Activated CD4-positive, alpha-beta memory T cell treated with anti-CD3 and anti-CD28 coated beads for 36 hours (primary cell): Measurements from ENCODE around the gene CUBN. TPM values are rescaled to one million over a fixed set of nuclear protein-coding genes. Genes with fewer than 3 reads are reported as not detected.

Experiments used
- CTCF ChIA-PET: fragments of 350-600 bp; sonication (Branson Sonifier 250); formaldehyde crosslinking; loops from one replicate; lab custom pipeline; 2021; ENCODE audit warnings: antibody characterized with exemption, inconsistent platforms; lab: Charles Lee
- POLR2A ChIA-PET: fragments of 350-600 bp; sonication (Branson Sonifier 250); formaldehyde crosslinking; loops from one replicate; lab custom pipeline; 2021; ENCODE audit warnings: antibody characterized with exemption; lab: Charles Lee
- DNase-seq: peaks from one replicate; pipeline ENCODE4 v3.0.0-alpha.2; 2020
- H3K27ac Mint-ChIP-seq: one replicate; pipeline ENCODE4 v1.8.0; 2021; ENCODE audit warnings: mixed read lengths
- H3K27me3 Mint-ChIP-seq: one replicate; pipeline ENCODE4 v1.8.0; 2021; ENCODE audit warnings: mixed read lengths
- H3K36me3 Mint-ChIP-seq: one replicate; pipeline ENCODE4 v1.8.0; 2021; ENCODE audit warnings: mixed read lengths
- H3K4me1 Mint-ChIP-seq: one replicate; pipeline ENCODE4 v1.8.0; 2021; ENCODE audit warnings: low read depth, mixed read lengths
- H3K4me3 Mint-ChIP-seq: one replicate; pipeline ENCODE4 v1.8.0; 2021; ENCODE audit warnings: mild to moderate bottlenecking, mixed read lengths
- H3K9me3 Mint-ChIP-seq: one replicate; pipeline ENCODE4 v1.8.0; 2021; ENCODE audit warnings: mixed read lengths
- intact Hi-C: fragments of 100-400 bp; cut with micrococcal nuclease; formaldehyde crosslinking; loops from one replicate; pipeline ENCODE4 v1.15.1; 2023
- total RNA-seq, 2 experiments: library from RNA; stranded (reverse); gene quantifications; one replicate each; pipeline ENCODE4 v1.2.3, GENCODE V29; 2021

The CUBN gene
- total RNA-seq = under 1 TPM; 0.24 to 0.31 TPM

DNA sequence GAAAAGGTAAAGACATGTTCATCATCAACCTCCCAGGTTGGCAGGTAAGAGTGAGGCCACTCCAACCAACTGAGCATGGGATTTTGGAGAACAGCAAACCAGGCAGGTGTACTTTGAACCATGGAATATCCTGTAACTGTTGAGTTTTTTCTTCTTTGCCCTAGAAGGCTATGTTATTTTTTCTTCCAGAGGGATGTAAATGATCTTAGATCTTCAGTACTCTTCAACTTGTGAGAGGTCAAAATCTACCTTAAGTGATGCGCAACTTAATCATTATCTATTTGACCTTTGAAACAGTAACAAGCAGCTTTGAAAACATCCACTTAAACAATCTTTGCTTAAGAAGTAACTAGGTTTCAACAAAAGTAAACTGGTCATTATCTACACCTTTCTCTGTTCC, at the start of gene CUBN:
Gene CUBN (minus strand): TSS at position 71 of the 400 bp plus-strand sequence. CDS start 46 bp downstream, at position 25.
- intact Hi-C loops = no loop called here
- POLR2A ChIA-PET = no interaction called here
- CTCF ChIA-PET = no interaction called here
- H3K27me3 Mint-ChIP-seq = no peaks in the 10 kb centered on the region
- no peak for DNase-seq
- H3K4me1 Mint-ChIP-seq = no peaks in the 10 kb centered on the region
- no peaks in the 10 kb centered on the region for H3K36me3 Mint-ChIP-seq
- H3K9me3 Mint-ChIP-seq = no peaks in the 10 kb centered on the region
- no peak within 1 kb of the TSS for H3K4me3 Mint-ChIP-seq
- H3K27ac Mint-ChIP-seq = no peak within 1 kb of the TSS

DNA sequence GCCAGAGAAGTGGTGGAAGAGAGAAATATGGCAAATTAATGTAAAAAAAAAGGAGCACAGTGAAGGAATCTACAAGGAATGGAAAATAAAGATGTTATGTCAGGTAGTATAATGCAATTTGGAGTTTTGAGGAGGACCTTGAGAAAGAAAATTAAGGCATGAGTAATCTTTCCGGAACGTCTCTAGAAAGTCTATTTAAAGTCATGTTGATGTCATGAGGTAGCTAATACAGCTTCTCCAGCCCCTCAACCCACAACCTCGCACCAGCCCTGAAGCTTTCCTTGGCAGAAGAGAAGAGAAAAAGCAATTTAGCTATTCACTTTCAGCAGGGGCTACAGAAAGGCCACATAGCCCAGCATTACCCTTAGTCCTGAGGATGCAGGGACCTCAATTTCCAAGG, 49.4 kb upstream of the CUBN start:
- no peak for DNase-seq
- no peaks in the 10 kb centered on the region for H3K36me3 Mint-ChIP-seq
- intact Hi-C loops = loop anchor here (5.0 kb wide), 1 partner anchor 337 kb away; no protein-coding TSS in a partner anchor
- peaks cover 6% of the 10 kb centered on the region for H3K4me1 Mint-ChIP-seq
- CTCF ChIA-PET = interaction anchor here (0.6 to 1.4 kb wide), 2 partner anchors 53 to 350 kb away, joined by 3 read pairs; no protein-coding TSS in a partner anchor
- POLR2A ChIA-PET = no interaction called here
- no peak overlapping the region for H3K4me3 Mint-ChIP-seq
- no peaks in the 10 kb centered on the region for H3K9me3 Mint-ChIP-seq
- no peak overlapping the region for H3K27ac Mint-ChIP-seq
- no peaks in the 10 kb centered on the region for H3K27me3 Mint-ChIP-seq

DNA sequence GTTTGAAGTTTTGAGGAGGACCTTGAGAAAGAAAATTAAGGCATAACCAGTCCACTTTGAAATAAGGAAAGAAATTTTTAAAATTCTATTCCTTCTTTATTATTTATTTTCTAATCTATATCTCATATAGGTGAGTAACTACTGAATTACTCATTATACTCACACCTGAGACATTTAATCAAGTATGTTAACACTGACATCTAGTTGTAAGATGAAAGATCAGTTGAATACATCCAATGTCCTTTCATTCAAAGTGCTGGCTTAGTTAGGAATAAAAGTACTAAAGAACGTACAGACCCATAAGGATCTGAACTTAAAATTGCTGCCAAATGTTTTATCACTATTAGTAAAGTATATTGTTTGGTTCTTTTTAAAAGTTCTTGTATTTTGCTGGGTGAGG, 48.4 kb upstream of the CUBN start:
- no peak for DNase-seq
- Mint-ChIP-seq H3K4me3 (no peak overlapping the region), H3K4me1 (peaks cover 6% of the 10 kb centered on the region), H3K27me3 (no peaks in the 10 kb centered on the region), H3K9me3 (no peaks in the 10 kb centered on the region), H3K27ac (no peak overlapping the region), H3K36me3 (peaks cover 1% of the 10 kb centered on the region)
- CTCF ChIA-PET = no interaction called here
- intact Hi-C loops = loop anchor here (5.0 kb wide), 1 partner anchor 336 kb away; no protein-coding TSS in a partner anchor
- POLR2A ChIA-PET = no interaction called here

DNA sequence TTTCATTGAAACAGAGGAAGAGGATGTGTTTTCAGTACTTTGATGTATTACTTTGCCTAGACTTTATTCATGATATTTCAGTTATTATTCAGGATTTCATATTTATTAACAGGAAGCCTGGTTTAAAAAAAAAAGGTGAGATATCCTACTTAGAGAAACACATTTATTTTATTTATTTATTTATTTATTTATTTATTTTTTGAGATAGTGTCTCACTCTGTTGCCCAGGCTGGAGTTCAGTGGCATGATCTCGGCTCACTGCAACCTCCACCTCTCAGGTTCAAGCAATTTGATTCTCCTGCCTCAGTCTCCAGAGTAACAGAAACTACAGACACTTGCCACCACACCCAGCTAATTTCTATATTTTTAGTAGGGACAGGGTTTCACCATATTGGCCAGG, 47.4 kb upstream of the CUBN start:
- ChIA-PET POLR2A (no interaction called here), CTCF (no interaction called here)
- no peak overlapping the region for H3K27ac Mint-ChIP-seq
- H3K27me3 Mint-ChIP-seq = no peaks in the 10 kb centered on the region
- peaks cover 1% of the 10 kb centered on the region for H3K36me3 Mint-ChIP-seq
- H3K9me3 Mint-ChIP-seq = no peaks in the 10 kb centered on the region
- H3K4me1 Mint-ChIP-seq = peaks cover 6% of the 10 kb centered on the region
- no peak overlapping the region for H3K4me3 Mint-ChIP-seq
- intact Hi-C loops = loop anchor here (5.0 kb wide), 1 partner anchor 335 kb away; no protein-coding TSS in a partner anchor
- no peak for DNase-seq

DNA sequence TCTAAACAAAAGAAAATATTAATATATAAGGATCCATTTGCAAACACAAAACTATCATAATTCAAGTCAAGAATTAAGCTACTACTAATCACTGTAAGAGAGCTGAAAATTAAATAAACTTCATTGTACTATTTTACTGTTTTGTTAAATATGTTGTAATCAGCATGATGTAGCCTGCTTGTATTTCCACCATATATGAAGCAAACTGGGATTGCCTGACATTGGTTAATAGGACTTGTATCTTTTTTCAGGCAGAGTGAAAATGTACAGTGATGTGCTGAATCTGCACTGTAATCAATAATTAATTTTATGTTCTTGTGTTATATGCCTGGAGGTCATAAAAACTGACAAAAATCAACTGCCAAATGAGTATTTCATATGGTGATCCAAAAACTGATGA, 46.5 kb upstream of the CUBN start:
- H3K9me3 Mint-ChIP-seq = no peaks in the 10 kb centered on the region
- ChIA-PET POLR2A (interaction anchor here (0.6 kb wide), 1 partner anchor 1363 kb away, joined by 3 read pairs; no protein-coding TSS in a partner anchor), CTCF (no interaction called here)
- no peak overlapping the region for H3K27ac Mint-ChIP-seq
- H3K4me3 Mint-ChIP-seq = no peak overlapping the region
- H3K27me3 Mint-ChIP-seq = no peaks in the 10 kb centered on the region
- peaks cover 6% of the 10 kb centered on the region for H3K4me1 Mint-ChIP-seq
- intact Hi-C loops = loop anchor here (5.0 kb wide), 1 partner anchor 334 kb away; no protein-coding TSS in a partner anchor
- DNase-seq = no peak
- peaks cover 1% of the 10 kb centered on the region for H3K36me3 Mint-ChIP-seq

DNA sequence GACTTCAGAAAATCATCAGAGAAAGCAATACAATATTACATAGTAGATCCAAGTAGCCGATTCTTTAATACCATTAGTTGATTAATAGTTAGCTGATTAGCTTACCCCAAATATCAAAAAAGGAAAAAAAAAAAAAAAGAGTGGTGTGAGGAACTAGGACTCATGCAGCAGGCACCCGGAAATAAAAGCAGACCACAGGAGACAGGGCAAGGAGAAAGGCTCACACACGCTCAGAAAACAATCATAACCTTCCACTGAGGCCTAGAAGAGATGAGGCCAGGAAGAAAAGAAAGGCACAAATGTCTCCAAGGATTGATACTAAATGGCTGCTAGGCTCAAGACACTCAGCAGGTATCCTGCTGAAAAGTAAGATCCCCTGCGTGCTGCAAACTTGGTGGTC, 45.9 kb upstream of the CUBN start:
- H3K4me1 Mint-ChIP-seq = peaks cover 6% of the 10 kb centered on the region
- intact Hi-C loops = loop anchor here (5.0 kb wide), 1 partner anchor 333 kb away; no protein-coding TSS in a partner anchor
- ChIA-PET POLR2A (interaction anchor here (0.6 kb wide), 1 partner anchor 1362 kb away, joined by 3 read pairs; no protein-coding TSS in a partner anchor), CTCF (no interaction called here)
- H3K27me3 Mint-ChIP-seq = no peaks in the 10 kb centered on the region
- H3K27ac Mint-ChIP-seq = peak overlapping the region; percentile 28
- DNase-seq = no peak
- no peaks in the 10 kb centered on the region for H3K9me3 Mint-ChIP-seq
- peaks cover 1% of the 10 kb centered on the region for H3K36me3 Mint-ChIP-seq
- H3K4me3 Mint-ChIP-seq = peak overlapping the region; percentile 13

DNA sequence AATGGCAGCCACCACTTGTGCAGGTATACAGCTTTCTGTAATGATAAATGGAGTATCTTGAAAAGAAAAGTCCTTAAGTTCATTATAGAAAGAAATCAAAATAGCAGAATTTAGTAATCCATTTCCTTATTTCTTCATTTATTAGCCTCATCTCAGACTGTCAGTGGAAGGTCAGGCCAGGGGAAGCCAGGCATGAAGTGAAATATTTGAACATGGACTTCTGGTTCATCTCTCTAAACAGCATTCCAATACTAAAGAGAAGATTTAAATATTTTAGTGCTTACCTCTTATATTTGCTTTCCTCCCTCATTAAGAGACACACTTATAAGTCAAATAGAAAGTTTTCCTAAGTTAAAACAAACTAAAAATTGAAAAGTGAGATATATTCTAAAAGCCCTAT, 45.0 kb upstream of the CUBN start:
- ChIA-PET POLR2A (no interaction called here), CTCF (no interaction called here)
- peaks cover 1% of the 10 kb centered on the region for H3K36me3 Mint-ChIP-seq
- DNase-seq = no peak
- H3K9me3 Mint-ChIP-seq = no peaks in the 10 kb centered on the region
- H3K27me3 Mint-ChIP-seq = no peaks in the 10 kb centered on the region
- H3K27ac Mint-ChIP-seq = no peak overlapping the region
- intact Hi-C loops = loop anchor here (5.0 kb wide), 1 partner anchor 332 kb away; no protein-coding TSS in a partner anchor
- no peak overlapping the region for H3K4me3 Mint-ChIP-seq
- peaks cover 6% of the 10 kb centered on the region for H3K4me1 Mint-ChIP-seq

DNA sequence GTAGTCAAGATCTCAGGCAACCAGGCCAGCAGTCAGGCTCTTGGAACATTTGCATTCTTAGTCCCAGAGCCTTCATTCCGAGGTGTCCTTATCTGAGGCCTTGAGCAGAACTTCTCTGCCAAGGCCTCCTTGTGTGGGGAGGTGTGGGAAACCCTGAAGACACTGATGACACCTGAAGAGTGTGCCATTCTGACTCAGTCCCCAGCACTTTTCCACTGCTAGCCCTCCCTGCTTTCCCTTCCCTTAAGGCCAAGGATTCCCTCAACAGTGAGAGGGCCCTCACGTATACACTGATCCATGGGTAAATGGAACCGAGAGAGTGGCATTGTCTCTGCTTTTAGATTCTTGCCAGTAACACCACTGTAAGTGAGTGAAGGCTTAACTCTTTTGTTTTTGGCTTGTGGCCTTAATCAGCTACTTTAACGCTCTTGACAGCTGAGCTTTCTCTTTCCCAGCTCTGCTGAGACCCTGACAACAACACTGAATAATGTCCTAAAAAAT, 41.6 kb upstream of the CUBN start:
- Mint-ChIP-seq H3K4me3 (no peak overlapping the region), H3K4me1 (peaks cover 6% of the 10 kb centered on the region), H3K9me3 (no peaks in the 10 kb centered on the region), H3K36me3 (peaks cover 1% of the 10 kb centered on the region), H3K27me3 (no peaks in the 10 kb centered on the region), H3K27ac (no peak overlapping the region)
- ChIA-PET CTCF (no interaction called here), POLR2A (no interaction called here)
- DNase-seq = no peak
- intact Hi-C loops = no loop called here

DNA sequence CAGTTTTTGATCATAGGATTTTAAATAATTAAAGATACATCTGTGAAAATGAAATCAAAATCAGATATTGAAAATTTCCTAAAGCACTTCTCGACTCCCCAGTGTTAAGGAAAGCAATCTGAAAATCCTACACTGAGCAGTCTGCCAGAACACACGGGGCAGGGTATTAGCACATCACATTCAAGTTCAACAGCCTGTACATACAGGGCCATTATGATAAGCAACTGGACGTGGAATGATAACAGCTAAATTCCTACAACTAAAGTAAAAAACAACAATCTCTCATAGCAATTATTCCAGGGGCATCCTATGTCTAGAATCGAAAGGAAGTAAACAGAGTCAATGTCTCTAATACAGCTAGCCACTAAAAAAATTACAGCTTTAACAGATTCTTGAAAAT, 40.2 kb upstream of the CUBN start:
- H3K27me3 Mint-ChIP-seq = no peaks in the 10 kb centered on the region
- DNase-seq = no peak
- H3K4me3 Mint-ChIP-seq = no peak overlapping the region
- intact Hi-C loops = no loop called here
- H3K4me1 Mint-ChIP-seq = no peaks in the 10 kb centered on the region
- H3K9me3 Mint-ChIP-seq = peaks cover under 1% of the 10 kb centered on the region
- ChIA-PET CTCF (no interaction called here), POLR2A (no interaction called here)
- no peak overlapping the region for H3K27ac Mint-ChIP-seq
- peaks cover 2% of the 10 kb centered on the region for H3K36me3 Mint-ChIP-seq

DNA sequence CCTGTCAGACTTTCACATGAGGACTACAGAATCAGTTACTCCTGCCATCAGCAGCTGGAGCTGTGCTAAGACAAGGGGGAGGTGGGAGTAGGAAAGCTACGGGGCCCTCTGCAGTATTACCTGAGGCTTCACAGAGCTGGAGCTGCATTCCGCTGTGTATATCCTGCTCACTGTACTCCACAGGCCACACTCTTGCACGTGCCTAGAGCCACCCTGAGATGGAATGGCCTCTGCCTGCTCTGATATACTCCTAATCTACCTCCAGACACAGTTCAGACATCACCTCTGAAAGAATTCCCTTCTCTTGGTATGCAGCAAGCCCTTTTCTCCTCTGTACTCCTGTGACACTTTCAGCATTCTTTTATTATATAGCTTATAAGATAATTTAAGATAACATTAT, 37.1 kb upstream of the CUBN start:
- POLR2A ChIA-PET = no interaction called here
- no peak for DNase-seq
- Mint-ChIP-seq H3K4me1 (no peaks in the 10 kb centered on the region), H3K36me3 (peaks cover 8% of the 10 kb centered on the region), H3K9me3 (peaks cover 5% of the 10 kb centered on the region), H3K4me3 (no peak overlapping the region), H3K27me3 (no peaks in the 10 kb centered on the region), H3K27ac (no peak overlapping the region)
- intact Hi-C loops = no loop called here
- CTCF ChIA-PET = interaction anchor here (0.5 kb wide), 1 partner anchor 65 kb away, joined by 3 read pairs; no protein-coding TSS in a partner anchor

DNA sequence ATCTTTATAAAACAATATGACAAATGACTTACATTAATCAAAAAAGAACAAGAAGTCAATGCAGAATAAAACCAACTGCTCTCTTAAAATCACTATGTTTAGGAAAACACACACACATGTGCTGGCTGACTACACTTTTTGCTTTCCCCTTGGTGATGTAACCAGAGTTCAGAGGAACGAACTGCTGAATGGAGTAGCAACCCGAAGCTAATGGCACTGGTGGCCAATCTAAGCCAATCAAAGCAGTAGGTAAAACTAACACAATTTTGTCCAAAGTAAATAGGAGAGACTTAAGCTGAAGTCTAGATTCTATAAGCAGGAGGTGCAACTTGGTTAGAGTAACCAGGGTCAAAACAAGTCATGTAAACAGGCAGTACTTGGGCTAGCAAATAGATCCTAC, 33.2 kb upstream of the CUBN start:
- Mint-ChIP-seq H3K36me3 (peaks cover 8% of the 10 kb centered on the region), H3K27ac (no peak overlapping the region), H3K27me3 (no peaks in the 10 kb centered on the region), H3K4me3 (no peak overlapping the region), H3K9me3 (peaks cover 5% of the 10 kb centered on the region), H3K4me1 (no peaks in the 10 kb centered on the region)
- CTCF ChIA-PET = no interaction called here
- DNase-seq = no peak
- POLR2A ChIA-PET = no interaction called here
- intact Hi-C loops = no loop called here

DNA sequence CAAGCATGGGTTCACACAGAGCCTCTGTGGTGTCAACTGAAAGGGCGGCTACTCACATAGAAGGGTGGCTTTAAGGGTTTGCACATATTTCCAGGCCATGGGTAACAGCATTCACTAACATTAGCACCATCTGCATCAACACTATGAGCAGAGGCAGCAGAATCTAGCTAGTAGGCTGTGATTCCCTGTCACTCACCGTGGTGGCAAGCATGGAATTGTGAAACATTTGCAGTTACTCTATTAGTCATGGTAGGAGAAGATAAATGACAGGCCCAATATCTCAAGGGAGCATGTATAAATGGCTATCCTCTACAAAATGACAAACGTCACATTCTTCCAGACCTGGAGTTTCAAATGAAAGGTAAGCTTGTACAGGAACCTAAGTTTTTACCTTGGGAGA, 32.2 kb upstream of the CUBN start:
- DNase-seq = no peak
- POLR2A ChIA-PET = no interaction called here

DNA sequence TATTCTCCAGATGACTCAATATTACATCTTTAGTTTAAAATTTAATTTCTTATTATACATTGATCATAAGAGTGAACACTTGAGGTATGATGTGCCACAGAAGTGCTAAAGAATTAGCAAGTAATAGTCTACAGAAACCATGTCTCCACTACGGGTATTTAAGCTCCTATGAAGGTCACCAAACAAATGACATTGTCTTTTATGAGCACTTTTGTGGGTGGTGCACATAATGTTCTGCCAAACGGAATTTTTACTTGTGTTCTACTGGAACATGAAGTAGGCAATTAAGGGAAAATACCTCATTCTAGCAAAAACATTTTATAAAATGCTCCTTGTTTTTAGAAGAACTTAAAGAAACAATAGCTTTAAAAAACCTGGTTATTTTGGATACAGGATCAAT, 27.4 kb upstream of the CUBN start:
- DNase-seq = no peak
- POLR2A ChIA-PET = no interaction called here
- Mint-ChIP-seq H3K4me1 (no peaks in the 10 kb centered on the region), H3K27me3 (no peaks in the 10 kb centered on the region), H3K36me3 (peaks cover 2% of the 10 kb centered on the region), H3K4me3 (no peak overlapping the region), H3K27ac (no peak overlapping the region), H3K9me3 (no peaks in the 10 kb centered on the region)
- intact Hi-C loops = no loop called here
- CTCF ChIA-PET = no interaction called here

More for the DNA sequence above, 32.2 kb upstream of the CUBN start:
- Mint-ChIP-seq H3K36me3 (peaks cover 8% of the 10 kb centered on the region), H3K4me1 (no peaks in the 10 kb centered on the region), H3K4me3 (no peak overlapping the region), H3K27me3 (no peaks in the 10 kb centered on the region), H3K9me3 (peaks cover 5% of the 10 kb centered on the region), H3K27ac (no peak overlapping the region)
- CTCF ChIA-PET = no interaction called here
- intact Hi-C loops = no loop called here
